NK-92 treated with Interleukin-12 subunit alpha and Interleukin-12 subunit beta, amount 100 ng/mL, for 24 hours (cell line): ENCODE measurements around the gene BCAS4.

Experiments
- DNase-seq: peaks from one replicate; lab custom pipeline; 2025; lab: John Stamatoyannopoulos, UW

BCAS4 gene

DNA sequence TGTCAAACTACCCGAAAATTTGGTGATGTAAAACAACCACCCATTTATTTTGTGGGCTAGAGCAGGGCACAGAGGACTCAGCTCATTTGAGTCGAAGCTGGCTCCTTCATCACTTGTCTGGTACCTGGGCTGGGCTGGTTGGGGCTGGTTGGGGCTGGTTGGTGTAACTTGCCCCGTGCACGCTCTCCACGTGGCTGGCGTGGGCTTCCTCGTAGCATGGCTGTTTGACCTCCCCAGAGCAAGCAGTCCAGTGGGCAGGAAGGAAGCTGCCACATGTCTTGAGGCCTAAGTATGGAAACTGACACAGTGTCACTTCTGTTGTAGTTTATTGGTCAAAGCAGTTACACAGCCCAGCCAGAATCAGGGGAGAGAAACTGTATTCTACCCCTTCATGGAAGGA is 27.1 kb downstream of the BCAS4 start:
- no peak for DNase-seq

DNA sequence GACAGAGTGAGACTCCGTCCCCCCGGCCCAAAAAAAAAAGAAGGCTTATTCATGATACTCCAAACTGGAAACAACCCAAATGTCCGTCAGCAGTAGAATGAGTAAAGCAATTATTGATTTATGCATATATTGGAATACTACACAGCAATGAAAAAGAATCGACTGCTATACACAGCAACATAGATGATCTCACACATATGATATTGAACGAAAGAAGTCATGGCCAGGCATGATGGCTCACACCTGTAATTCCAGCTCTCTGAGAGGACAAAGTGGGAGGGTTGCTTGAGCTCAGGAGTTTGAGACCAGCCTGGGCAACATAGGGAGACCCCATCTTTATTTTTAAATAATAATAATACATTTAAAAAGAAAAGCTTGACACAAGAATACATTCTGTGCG is 28.5 kb downstream of the BCAS4 start:
- DNase-seq = no peak

DNA sequence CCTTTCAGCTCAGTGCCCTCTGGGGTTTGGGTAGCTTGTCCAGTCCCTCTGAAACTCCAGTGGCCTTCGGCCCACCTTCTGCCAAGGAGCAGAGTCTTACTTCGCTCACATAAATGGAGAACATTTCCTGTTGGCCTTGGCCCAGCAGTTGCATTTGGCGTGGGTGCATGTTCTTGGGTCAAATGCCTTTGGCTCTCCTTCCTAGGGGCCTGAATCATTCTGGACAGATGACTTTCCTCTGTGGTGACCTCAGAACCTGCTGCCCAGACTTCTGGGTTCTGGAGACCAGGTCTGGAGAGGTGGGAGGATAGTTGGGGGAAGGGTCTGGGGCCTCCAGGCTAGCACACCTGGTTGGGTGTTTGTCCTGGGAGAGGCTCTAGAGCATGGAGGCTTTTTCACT is 29.3 kb downstream of the BCAS4 start:
- DNase-seq = no peak

- DNase-seq = no peak
Measured at GRCh38 chr20:50826121-50826520, 31.3 kb downstream of the BCAS4 start.

GRCh38 chr20:50828363-50829136 is 33.7 kb downstream of the BCAS4 start:
- no peak for DNase-seq

DNA sequence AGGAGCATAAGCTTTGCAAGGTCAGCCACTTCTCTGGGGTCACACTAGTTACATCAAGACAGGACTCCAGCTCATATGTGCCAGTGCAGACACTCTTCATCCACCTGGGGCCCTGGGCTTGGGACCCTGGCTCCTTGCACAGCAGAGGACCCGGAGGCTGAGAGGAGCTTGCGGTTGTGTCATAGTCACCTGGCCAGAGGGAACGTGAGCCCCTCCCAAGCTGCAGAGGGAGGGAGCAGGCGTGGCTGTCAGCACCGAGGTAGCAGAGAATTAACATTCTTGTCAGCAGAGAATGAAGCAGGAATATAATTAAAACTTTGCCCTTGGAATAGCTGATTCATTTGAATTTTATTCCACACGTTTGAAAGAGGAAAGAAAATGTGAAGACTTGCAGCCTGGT is 36.8 kb downstream of the BCAS4 start:
- DNase-seq = no peak

DNA sequence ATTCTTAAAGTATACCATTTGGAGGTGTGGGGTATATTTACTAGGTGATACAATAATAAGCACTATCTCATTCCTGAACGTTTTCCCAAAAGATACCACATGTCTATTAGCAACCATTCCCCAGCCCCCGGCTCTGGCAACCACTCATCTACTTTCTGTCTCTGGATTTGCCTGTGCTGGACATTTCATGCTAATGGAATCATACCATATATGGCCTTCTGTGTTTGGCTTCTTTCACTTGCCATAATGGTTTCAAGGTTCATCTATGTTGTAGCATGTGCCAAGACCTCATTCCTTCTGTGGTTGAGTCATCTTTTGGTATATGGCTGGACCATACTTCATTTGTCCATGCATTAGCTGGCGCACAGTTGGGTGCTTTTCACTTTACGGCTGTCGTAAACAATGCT is 39.7 kb downstream of the BCAS4 start:
- DNase-seq = no peak

GRCh38 chr20:50837532-50838321 is 42.9 kb downstream of the BCAS4 start:
- DNase-seq = no peak

DNA sequence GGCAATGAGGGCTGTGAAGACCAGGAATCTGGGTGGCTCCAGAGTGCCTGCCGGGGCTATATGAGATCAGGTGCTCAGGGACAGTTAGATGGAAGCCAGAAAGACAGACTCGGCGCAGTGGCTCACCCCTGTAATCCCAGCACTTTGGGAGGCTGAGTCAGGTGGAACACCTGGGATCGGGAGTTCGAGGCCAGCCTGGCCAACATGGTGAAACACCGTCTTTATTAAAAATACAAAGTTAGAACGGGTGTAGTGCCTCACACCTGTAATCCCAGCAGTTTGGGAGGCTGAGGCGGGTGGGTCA is 43.4 kb downstream of the BCAS4 start:
- DNase-seq = no peak

DNA sequence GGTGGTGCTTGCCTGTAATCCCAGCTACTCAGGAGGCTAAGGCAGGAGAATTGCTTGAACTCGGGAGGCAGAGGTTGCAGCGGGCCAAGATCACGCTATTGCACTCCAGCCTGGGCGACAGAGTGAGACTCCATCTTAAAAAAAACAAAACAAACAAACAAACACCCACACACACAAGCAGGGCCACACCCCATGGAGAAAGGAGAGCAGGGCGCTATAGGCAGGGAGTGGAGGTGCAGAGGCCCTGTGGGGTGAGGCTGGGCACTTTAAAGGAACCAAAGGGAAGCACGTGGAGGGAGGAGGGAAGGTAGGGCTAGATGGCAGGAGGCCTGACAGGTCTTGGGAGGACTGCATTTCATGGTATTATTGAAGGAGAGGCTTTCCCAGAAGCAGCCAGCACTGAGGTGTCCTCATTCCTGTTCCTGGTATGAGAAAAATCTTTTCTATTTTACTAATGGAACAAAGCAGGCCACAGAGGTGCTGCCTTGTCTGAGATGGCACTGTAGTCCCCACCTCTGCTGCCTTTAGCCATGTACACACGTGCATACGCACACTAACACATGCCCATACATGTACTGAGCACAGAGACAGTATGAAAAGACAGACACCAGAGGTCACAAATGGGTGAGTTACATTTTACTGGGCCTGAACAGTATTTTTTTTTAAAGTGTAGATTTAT is 44.0 kb downstream of the BCAS4 start:
- DNase-seq = no peak

- DNase-seq = no peak
Measured at GRCh38 chr20:50842821-50843220, 48.0 kb downstream of the BCAS4 start.

GRCh38 chr20:50843331-50844276 is 48.7 kb downstream of the BCAS4 start:
- DNase-seq = no peak

DNA sequence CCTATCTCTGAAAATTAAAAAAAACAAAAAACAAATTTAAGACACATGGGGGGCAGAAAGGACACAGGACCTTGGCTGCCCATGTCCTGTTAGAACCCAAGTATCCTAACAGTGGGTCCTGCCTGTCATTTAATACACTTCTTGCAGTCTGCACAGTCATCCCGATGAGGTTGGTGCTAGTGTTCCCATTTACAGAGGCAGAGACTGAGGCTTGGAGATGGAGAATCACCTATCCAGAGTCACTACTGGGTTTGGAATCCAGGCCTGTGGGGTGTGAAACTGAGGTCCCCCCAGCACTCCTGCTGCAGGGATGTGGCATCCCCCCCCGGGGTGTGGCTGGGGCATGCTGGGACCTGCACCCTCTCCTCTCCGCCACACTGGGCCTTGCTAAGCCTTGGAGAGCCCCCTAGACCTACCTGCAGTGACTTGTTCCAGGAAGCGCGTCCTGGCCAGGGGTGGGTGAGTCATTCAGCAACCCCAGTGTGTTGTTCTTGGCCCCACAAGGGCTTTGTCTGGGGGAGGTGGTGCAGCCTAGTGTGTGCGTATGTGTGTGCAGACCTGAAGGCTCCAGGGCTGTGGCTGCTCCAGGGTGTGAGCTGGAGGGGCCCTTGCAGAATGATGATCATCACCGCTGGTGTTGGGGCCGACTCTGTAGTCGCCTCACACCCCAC is 49.7 kb downstream of the BCAS4 start:
- DNase-seq = peak; percentile 77

- no peak for DNase-seq
Measured at GRCh38 chr20:50845566-50846215, 50.8 kb downstream of the BCAS4 start.

- DNase-seq = no peak
Measured at GRCh38 chr20:50848341-50848808, 53.5 kb downstream of the BCAS4 start.

DNA sequence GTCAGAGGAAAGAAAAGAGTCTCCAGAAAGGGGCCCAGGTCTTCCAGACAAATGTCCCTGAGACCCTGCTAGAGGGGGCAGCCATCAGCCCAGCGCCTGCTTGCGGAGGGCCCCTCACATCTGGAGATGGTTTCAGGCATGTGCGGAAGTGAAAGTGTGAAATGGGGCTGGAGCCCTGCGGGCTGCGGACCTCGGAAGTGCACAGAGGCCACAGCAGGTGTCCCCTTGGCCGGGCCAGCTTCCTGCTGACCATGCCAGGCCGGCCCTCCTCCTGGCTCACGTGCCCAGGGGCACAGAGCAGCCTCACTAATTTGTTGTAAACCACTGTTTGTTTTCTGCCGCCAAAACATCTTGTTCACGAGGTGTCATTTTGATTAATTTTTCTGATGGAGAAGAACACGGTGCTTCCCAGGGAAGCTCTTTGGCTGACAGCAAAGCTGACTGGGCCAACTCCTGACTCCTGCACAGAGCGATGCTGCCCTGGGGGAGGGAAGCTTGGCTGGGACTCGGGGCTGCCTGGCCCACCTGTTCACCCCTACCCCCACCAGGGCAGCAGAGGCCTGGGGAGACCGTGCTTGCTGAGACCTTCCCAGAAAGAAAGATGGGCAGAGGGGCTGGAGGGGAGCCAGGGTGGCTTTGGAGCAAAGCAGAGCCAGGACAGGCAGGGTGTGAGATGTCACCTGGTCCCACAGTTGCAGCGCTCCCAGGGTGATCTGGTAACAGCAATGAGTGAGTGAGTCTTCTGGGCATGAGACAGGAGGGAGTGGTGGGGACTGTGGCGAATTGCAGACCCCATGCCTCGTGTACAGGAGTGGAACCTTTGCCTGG is 54.2 kb downstream of the BCAS4 start:
- no peak for DNase-seq

DNA sequence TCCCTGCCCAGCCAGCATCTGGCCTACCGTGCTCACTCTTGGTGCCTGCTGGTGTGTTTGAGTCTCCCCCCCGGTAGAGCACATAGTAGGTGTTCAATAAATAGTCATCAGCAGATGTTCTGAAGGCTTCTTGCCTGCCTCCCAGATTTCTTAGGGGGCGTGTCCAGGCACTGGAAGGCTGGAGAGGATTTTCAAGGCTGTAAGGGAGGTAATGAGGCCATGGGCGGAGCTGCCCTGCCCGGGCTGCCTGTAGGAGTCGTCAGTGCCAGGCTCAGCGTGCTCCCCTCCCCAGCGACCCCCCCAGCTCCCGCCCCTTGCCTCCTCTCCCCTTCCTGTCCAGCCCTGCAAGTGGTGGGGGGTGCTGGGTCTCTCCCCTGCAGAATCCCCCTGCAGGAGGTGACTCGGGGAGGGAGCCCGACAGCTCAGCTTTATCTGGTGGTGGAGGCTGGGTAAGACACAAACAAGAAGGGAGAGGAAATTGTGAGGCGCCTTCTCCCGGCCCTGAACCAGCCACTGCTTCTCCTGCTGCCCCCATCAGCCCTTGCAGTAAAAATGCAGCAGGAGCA is 55.9 kb downstream of the BCAS4 start:
- no peak for DNase-seq

GRCh38 chr20:50852085-50852484 is 57.2 kb downstream of the BCAS4 start:
- DNase-seq = no peak

DNA sequence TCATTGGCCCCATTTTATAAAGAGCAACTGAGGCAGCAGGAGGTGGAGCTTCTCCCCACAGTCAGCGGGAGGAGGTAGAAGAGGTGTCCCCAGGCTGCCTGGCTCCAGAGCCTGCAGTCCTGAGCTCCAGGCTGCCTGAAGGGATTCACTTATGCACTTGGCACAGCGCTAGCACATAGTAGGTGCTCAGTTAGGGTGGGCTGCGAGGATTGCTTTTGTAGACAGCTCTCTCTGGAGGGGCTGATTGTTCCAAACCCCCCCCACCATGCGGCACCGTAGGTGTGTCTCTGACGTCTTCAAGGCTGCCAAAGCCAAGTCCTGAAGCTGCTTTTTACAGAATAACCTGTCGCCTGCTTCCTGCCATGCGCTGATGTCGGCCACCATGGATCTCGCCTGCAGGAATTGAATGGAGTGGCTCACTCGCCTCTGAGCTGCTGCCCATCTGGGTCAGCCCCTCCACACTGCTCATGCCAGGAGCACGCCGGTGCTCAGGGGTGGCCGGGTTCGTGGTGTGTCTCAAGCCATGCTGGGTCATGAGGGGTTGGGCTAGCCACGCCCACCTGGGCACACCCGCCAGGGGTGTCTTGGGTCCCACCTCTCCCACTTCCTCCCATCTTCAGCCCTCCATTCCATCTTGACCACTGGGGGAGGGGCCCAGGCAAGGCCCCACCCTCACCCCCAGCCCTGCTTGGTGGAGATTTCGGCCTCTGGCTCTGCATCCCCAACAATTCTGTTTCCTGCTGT is 59.8 kb downstream of the BCAS4 start:
- no peak for DNase-seq
